PFSK-1 (cell line): Measurements from ENCODE around the gene TMIGD1.

Source experiments
- FOXP2 ChIP-seq: optimal IDR thresholded peaks from 2 replicates; pipeline ENCODE3; 2011; ENCODE audit warnings: borderline replicate concordance, control low read depth, inconsistent platforms; ENCODE audit not compliant: insufficient read depth; ENCODE audit errors: extremely low read length, extremely low read depth
- POLR2AphosphoS5 ChIP-seq: IDR thresholded peaks from 2 replicates; pipeline ENCODE4 v1.6.1; 2012; ENCODE audit warnings: low read depth, mild to moderate bottlenecking, control low read depth, low read length, moderate library complexity
- SIN3A ChIP-seq: IDR thresholded peaks from 2 replicates; pipeline ENCODE4 v1.6.1; 2012; ENCODE audit warnings: mild to moderate bottlenecking, low read length, moderate library complexity, borderline replicate concordance; ENCODE audit not compliant: insufficient read depth
- TAF1 ChIP-seq: IDR thresholded peaks from 2 replicates; pipeline ENCODE4 v1.6.1; 2012; ENCODE audit warnings: low read length, control low read depth, borderline replicate concordance; ENCODE audit not compliant: insufficient read depth
- TF ChIP-seq, protein P1 (sequence below), 2 experiments: IDR thresholded peaks; 2 replicates each; pipeline versions ENCODE4 v1.6.1 to v1.8.0; 2011 to 2012; ENCODE audit warnings: low read depth in 2 of 2, low read length in 2 of 2, control low read depth in 1 of 2, inconsistent platforms in 1 of 2, mild to moderate bottlenecking in 1 of 2, moderate library complexity in 1 of 2; ENCODE audit not compliant: insufficient read depth in 1 of 2

The TMIGD1 gene

DNA sequence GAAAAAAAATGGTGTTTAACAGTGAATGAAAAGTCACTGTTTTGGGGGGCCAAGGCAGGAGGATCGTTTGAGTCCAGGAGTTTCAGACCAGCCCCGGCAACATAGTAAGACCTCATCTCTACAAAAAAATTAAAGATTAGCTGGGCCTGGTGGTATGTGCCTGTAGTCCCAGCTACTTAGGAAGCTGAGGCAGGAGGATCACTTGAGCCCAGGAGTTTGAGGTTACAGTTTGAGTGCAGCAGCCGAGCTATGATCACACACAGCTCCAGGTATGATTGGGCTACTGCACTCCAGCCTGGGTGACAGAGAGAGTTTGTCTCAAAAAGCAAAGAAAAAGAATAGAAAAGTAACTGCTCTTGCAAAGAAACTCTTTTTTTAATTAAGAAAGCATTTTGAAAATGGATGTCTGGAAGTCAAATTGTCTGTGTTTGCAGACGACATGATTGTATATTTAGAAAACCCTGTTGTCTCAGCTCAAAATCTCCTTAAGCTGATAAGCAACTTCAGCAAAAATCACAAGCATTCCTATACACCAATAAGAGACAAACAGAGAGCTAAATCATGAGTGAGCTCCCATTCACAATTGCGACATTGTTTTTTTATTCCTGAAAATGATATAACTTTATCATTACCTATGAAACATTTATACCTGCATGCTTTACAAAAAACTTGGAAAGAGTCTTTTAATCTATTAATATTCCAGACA is 24.4 kb upstream of the TMIGD1 start:
- no peak for TF ChIP-seq SIN3A
- TF ChIP-seq TAF1, result no peak
- no peak for TF ChIP-seq POLR2AphosphoS5
- TF ChIP-seq, protein P1, sequence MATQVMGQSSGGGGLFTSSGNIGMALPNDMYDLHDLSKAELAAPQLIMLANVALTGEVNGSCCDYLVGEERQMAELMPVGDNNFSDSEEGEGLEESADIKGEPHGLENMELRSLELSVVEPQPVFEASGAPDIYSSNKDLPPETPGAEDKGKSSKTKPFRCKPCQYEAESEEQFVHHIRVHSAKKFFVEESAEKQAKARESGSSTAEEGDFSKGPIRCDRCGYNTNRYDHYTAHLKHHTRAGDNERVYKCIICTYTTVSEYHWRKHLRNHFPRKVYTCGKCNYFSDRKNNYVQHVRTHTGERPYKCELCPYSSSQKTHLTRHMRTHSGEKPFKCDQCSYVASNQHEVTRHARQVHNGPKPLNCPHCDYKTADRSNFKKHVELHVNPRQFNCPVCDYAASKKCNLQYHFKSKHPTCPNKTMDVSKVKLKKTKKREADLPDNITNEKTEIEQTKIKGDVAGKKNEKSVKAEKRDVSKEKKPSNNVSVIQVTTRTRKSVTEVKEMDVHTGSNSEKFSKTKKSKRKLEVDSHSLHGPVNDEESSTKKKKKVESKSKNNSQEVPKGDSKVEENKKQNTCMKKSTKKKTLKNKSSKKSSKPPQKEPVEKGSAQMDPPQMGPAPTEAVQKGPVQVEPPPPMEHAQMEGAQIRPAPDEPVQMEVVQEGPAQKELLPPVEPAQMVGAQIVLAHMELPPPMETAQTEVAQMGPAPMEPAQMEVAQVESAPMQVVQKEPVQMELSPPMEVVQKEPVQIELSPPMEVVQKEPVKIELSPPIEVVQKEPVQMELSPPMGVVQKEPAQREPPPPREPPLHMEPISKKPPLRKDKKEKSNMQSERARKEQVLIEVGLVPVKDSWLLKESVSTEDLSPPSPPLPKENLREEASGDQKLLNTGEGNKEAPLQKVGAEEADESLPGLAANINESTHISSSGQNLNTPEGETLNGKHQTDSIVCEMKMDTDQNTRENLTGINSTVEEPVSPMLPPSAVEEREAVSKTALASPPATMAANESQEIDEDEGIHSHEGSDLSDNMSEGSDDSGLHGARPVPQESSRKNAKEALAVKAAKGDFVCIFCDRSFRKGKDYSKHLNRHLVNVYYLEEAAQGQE (IDR thresholded peaks at IDR 0.05; ENCODE audit: insufficient read depth in 1 of 2, low read depth in 2 of 2, low read length in 2 of 2), result no peak
- TF ChIP-seq FOXP2, result no peak

DNA sequence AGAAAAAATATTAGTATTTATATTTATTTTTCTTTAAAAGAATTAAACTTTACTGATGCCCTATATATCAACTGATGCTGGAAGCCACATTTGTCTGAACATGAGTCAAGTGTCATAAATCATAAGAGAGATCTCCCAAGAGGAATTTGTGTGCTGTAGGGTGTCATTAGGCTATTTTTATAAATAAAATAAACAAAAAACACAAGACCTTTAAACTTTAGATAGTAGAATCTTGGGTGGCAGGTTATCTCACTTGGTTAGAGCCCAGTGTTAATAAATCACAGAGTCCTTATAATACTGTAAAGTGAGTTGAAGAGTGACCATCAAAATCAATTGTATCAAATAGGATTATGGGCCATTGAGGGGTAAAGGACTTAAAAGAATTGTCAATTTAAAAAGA is 23.6 kb upstream of the TMIGD1 start:
- TF ChIP-seq POLR2AphosphoS5 (no peak), SIN3A (no peak), FOXP2 (no peak), TAF1 (no peak)
- TF ChIP-seq, protein P1 (IDR thresholded peaks at IDR 0.05; ENCODE audit: insufficient read depth in 1 of 2, low read depth in 2 of 2, low read length in 2 of 2), result no peak

DNA sequence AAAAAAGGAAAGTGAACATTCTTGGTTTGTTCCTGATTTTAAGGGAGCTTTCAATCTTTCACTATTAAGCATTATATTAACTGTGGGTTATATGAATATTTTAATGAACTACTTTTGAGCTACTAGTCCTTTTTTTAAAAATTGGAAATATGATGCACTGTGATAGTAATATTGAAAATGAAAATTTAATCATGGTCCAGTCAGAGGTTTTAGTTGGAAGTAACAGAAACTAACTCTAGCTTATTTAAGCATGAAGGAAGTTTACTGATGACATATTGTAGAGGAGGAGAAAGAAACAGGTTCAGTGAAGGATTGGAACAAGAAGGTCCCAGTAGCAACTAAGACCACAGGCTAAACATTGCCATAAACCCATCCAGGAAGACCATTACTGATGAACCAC is 20.8 kb upstream of the TMIGD1 start:
- TF ChIP-seq, protein P1 (IDR thresholded peaks at IDR 0.05; ENCODE audit: insufficient read depth in 1 of 2, low read depth in 2 of 2, low read length in 2 of 2), result no peak
- no peak for TF ChIP-seq SIN3A
- no peak for TF ChIP-seq POLR2AphosphoS5
- TF ChIP-seq TAF1, result no peak

DNA sequence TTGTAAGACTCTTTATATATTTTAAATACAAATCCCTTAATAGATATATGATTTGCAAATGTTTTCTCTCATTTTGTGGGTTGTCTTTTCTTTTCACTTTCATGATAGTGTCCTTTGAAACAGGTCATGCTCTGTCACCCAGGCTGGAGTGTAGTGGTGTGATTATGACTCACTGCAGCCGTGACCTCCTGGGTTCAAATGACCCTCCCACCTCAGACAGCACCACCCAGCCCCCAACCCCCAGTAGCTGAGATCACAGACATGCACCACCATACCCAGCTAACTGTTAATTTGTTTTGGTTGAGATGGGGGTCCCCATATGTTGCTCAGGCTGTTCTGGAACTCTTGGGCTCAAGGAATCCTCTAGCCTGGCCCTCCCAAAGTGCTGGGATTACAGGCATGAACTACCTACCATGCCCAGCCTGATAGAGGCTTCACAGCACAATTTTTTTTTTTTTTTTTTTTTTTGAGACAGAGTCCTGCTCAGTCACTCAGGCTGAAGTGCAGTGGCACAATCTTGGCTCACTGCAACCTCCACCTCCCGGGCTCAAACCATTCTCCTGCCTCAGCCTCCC is 18.5 kb upstream of the TMIGD1 start:
- TF ChIP-seq TAF1 (no peak), POLR2AphosphoS5 (no peak), SIN3A (no peak), FOXP2 (no peak)
- TF ChIP-seq, protein P1 (IDR thresholded peaks at IDR 0.05; ENCODE audit: insufficient read depth in 1 of 2, low read depth in 2 of 2, low read length in 2 of 2), result no peak

DNA sequence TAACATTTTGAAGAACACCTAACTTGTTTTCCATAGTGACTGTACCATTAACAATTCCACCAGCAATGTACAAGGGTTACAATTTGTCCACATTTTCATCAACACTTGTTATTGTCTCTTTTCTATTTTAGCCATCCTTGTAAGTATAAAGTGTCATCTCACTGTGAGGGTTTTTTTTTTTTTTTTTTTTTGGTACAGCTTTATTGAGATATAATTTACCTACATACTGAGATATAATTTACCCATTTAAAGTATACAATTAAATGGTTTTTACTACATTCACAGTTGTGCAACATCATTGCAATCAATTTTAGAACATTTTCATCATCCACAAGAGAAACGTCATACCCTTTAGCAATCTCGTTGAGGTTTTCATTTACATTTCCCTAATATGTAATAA is 17.9 kb upstream of the TMIGD1 start:
- TF ChIP-seq, protein P1 (IDR thresholded peaks at IDR 0.05; ENCODE audit: insufficient read depth in 1 of 2, low read depth in 2 of 2, low read length in 2 of 2), result no peak
- TF ChIP-seq FOXP2, result no peak
- no peak for TF ChIP-seq SIN3A
- TF ChIP-seq POLR2AphosphoS5, result no peak
- TF ChIP-seq TAF1, result no peak
